A549 (cell line): Measurements from ENCODE around the gene DUSP7. TPM values are rescaled to one million over a fixed set of nuclear protein-coding genes. Genes with fewer than 3 reads are reported as not detected.

Source experiments
- ATAC-seq, 2 experiments: fragments of 200-7000 bp in 1 of 2; fragments of >200 bp in 1 of 2; cut with Nextera tagmentation in 1 of 2; cut with Tn5 transposase in 1 of 2; 3 replicates each; pipeline versions ENCODE4 v1.8.0 to v1.9.1; 2018 to 2020; ENCODE audit warnings: mild to moderate bottlenecking in 1 of 2, moderate library complexity in 1 of 2
- CTCF ChIA-PET: fragments of 300-600 bp; sonication (Branson Sonifier 250); formaldehyde crosslinking; extraction: SDS; loops from one replicate; lab custom pipeline; 2021; ENCODE audit warnings: antibody characterized with exemption, inconsistent platforms; lab: Yijun Ruan, JAX
- POLR2A ChIA-PET: fragments of 350-600 bp; formaldehyde crosslinking; extraction: SDS; loops from one replicate; lab custom pipeline; 2021; ENCODE audit warnings: antibody characterized with exemption, inconsistent platforms; lab: Yijun Ruan, JAX
- DNase-seq, 2 experiments: peaks; one replicate each; pipeline versions ENCODE4 v3.0.0 to v3.0.0-alpha.2; 2011 to 2016; ENCODE audit warnings: low read depth in 1 of 2, low spot score in 1 of 2
- FAIRE-seq: peaks from 2 replicates; lab custom pipeline; 2011; peaks lifted over from hg19 to GRCh38; lab: Jason Lieb, UNC
- H3K27ac ChIP-seq, 2 experiments: fragments of >200 bp; sonication (Bioruptor Twin); formaldehyde crosslinking; 3 replicates each; pipeline ENCODE4 v1.5.1; 2016 to 2017
- H3K4me1 ChIP-seq: fragments of >200 bp; sonication (Bioruptor Twin); formaldehyde crosslinking; 3 replicates; pipeline ENCODE4 v1.6.1; 2016
- H3K4me2 ChIP-seq: fragments of >200 bp; sonication (Bioruptor Twin); formaldehyde crosslinking; 3 replicates; pipeline ENCODE4 v1.6.1; 2016
- H3K4me3 ChIP-seq: fragments of >200 bp; sonication (Bioruptor Twin); formaldehyde crosslinking; 3 replicates; pipeline ENCODE4 v1.5.1; 2016
- H3K9me3 ChIP-seq: fragments of >200 bp; sonication (Bioruptor Twin); formaldehyde crosslinking; 3 replicates; pipeline ENCODE4 v1.6.1; 2016
- CEBPB ChIP-seq, 2 experiments: fragments of >200 bp in 1 of 2; sonication (Bioruptor Twin) in 1 of 2; formaldehyde crosslinking in 1 of 2; IDR thresholded peaks; 2 replicates each; pipeline ENCODE4 v1.6.1; 2012 to 2016
- EHF ChIP-seq: fragments of 250-450 bp; sonication (Bioruptor Pico); IDR thresholded peaks from 2 replicates; pipeline ENCODE4 v1.5.0; 2020; ENCODE audit warnings: mild to moderate bottlenecking
- EHMT2 ChIP-seq: fragments of 200-600 bp; sonication (generic); IDR thresholded peaks from 2 replicates; pipeline ENCODE4 v1.6.1; 2016; ENCODE audit warnings: antibody characterized with exemption, low read depth, mild to moderate bottlenecking, moderate library complexity
- ESRRA ChIP-seq: fragments of 150-350 bp; IDR thresholded peaks from 2 replicates; pipeline ENCODE4 v1.6.1; 2014; ENCODE audit warnings: mild to moderate bottlenecking, low read length, borderline replicate concordance
- HEYL ChIP-seq: fragments of 250-450 bp; sonication (Bioruptor Pico); IDR thresholded peaks from 2 replicates; pipeline ENCODE4 v1.8.0; 2021; ENCODE audit warnings: mild to moderate bottlenecking, moderate library complexity
- HOXA7 ChIP-seq: fragments of 250-450 bp; sonication (Bioruptor Pico); IDR thresholded peaks from 2 replicates; pipeline ENCODE4 v1.5.0; 2020; ENCODE audit warnings: mild to moderate bottlenecking, moderate library complexity
- HOXB13 ChIP-seq: fragments of 250-450 bp; sonication (Bioruptor Pico); IDR thresholded peaks from 2 replicates; pipeline ENCODE4 v1.5.0; 2020; ENCODE audit warnings: low read depth, mild to moderate bottlenecking, moderate library complexity
- JUNB ChIP-seq: fragments of >200 bp; sonication (Bioruptor Twin); formaldehyde crosslinking; IDR thresholded peaks from 2 replicates; pipeline ENCODE4 v1.6.1; 2016
- NR3C1 ChIP-seq: fragments of >200 bp; sonication (Bioruptor Twin); formaldehyde crosslinking; IDR thresholded peaks from 3 replicates; pipeline ENCODE4 v1.6.1; 2017
- PHF8 ChIP-seq: fragments of 200-600 bp; sonication (generic); IDR thresholded peaks from 2 replicates; pipeline ENCODE4 v1.6.1; 2016; ENCODE audit warnings: low read depth, mild to moderate bottlenecking, antibody characterized with exemption, moderate library complexity, borderline replicate concordance
- POLR2A ChIP-seq: IDR thresholded peaks from 2 replicates; pipeline ENCODE4 v1.6.1; 2012; ENCODE audit warnings: mild to moderate bottlenecking, low read length
- RARB ChIP-seq: fragments of 250-450 bp; sonication (Bioruptor Pico); IDR thresholded peaks from 2 replicates; pipeline ENCODE4 v1.8.0; 2021; ENCODE audit warnings: mild to moderate bottlenecking, moderate library complexity
- REST ChIP-seq: fragments of 200-600 bp; sonication (generic); IDR thresholded peaks from 2 replicates; pipeline ENCODE4 v1.6.1; 2016; ENCODE audit warnings: antibody characterized with exemption, mild to moderate bottlenecking, moderate library complexity
- ZNF302 ChIP-seq: fragments of 250-450 bp; sonication (Bioruptor Pico); IDR thresholded peaks from 2 replicates; pipeline ENCODE4 v1.9.0; 2021; ENCODE audit warnings: inconsistent platforms, mild to moderate bottlenecking, moderate library complexity
- WGBS: methylation state at CpG from one replicate; pipeline ENCODE4 v1.1.6; 2017; ENCODE audit errors: missing lambda C conversion rate; 5-methylcytosine and 5-hydroxymethylcytosine counted together
- polyA plus RNA-seq, 4 experiments: library from polyadenylated mRNA; depleted of rRNA in 3 of 4; stranded (reverse); fragments of >200 nt; fragmentation: RNase III in 1 of 4; extraction: RNeasy Plus Mini Kit Qiagen cat#74134 plus additional on column Dnase treatment in 1 of 4; gene quantifications; 2 replicates in 3 of 4; 3 replicates in 1 of 4; pipeline ENCODE4 v1.2.3, GENCODE V29; 2011 to 2017
- TF ChIP-seq, protein P1 (sequence below): fragments of 250-450 bp; sonication (Bioruptor Pico); IDR thresholded peaks from 2 replicates; pipeline ENCODE4 v1.5.0; 2020; ENCODE audit warnings: low read depth, mild to moderate bottlenecking, moderate library complexity
- TF ChIP-seq, protein P2 (sequence below): IDR thresholded peaks from 2 replicates; pipeline ENCODE4 v1.6.1; 2012
- TF ChIP-seq, protein P3 (sequence below): fragments of >200 bp; sonication (Bioruptor Twin); formaldehyde crosslinking; IDR thresholded peaks from 2 replicates; pipeline ENCODE4 v1.6.1; 2016
- TF ChIP-seq, protein P4 (sequence below): fragments of 250-450 bp; sonication (Bioruptor Pico); IDR thresholded peaks from 2 replicates; pipeline ENCODE4 v1.5.0; 2021; ENCODE audit warnings: mild to moderate bottlenecking, moderate library complexity, borderline replicate concordance
- TF ChIP-seq, protein P5 (sequence below): IDR thresholded peaks from 2 replicates; pipeline ENCODE4 v1.6.1; 2012; ENCODE audit warnings: low read depth, borderline replicate concordance
- TF ChIP-seq, protein P6 (sequence below): fragments of 450-650 bp; IDR thresholded peaks from 2 replicates; pipeline ENCODE4 v1.6.1; 2014; ENCODE audit warnings: antibody characterized with exemption

DUSP7 gene
- polyA plus RNA-seq, 2 of the 4 experiments (the other 2 are of a cell fraction): 4.4 to 4.8 TPM

DNA sequence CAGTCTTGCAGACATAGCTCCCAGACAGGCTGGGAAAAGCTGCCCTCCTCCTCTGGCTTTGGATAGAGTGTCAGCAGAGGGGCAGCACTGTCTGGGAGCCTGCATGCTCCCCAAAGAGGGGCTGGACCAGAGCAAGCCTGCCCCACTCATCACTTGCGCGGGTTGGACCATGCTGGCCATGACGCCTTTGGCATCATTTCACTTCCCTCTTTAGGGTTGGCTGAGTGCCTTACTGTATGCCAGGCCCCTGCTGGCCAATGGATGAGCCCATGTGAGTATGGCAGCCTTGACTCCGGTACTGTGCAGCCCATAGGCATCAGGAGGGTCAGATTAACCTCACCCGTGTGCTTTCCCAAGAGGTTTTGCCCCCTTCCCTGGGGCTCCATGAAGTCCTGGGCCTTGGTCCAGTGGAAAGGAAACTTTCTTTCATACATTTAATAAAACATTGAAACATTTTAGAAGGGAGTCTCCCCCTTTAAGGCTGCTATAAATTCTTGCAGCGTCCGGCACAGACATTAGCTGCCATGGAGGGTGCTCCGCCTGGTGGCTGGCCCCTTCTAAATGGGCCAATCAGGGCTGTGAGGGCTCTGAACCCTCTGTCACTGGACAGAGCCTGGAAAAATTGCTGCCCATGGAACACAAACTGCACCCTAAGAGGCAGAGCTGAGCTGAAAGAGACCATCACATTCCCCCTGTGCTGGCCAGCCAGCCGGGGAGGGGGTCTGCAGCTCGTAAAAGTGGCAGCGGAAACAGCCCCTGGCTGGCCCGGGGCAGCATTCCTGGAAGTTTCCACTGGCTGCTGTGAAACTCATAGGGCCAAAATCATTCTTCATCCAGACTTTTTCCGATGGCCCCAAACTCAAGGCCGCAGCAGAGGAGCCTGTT, 20.8 kb upstream of the DUSP7 start:
- H3K4me2 ChIP-seq: no peak overlapping the region
- H3K4me1 ChIP-seq: no peaks in the 10 kb centered on the region
- DNase-seq (no peak), FAIRE-seq (no peak), ATAC-seq (no peak)
- no peaks in the 10 kb centered on the region for H3K9me3 ChIP-seq
- no peak overlapping the region for H3K4me3 ChIP-seq
- ChIA-PET CTCF (interaction anchor here (0.7 to 1.2 kb wide), 6 partner anchors 8 to 75 kb away, joined by 3 to 4 read pairs (median 4); no protein-coding TSS in a partner anchor), POLR2A (no interaction called here)
- no peak overlapping the region for H3K27ac ChIP-seq
- no peak for TF ChIP-seq JUNB
- no peak for TF ChIP-seq REST
- TF ChIP-seq, protein P1, sequence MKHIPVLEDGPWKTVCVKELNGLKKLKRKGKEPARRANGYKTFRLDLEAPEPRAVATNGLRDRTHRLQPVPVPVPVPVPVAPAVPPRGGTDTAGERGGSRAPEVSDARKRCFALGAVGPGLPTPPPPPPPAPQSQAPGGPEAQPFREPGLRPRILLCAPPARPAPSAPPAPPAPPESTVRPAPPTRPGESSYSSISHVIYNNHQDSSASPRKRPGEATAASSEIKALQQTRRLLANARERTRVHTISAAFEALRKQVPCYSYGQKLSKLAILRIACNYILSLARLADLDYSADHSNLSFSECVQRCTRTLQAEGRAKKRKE: no peak
- TF ChIP-seq EHMT2: no peak
- no peak for TF ChIP-seq RARB (CRISPR knock-in tag)
- TF ChIP-seq, protein P2, sequence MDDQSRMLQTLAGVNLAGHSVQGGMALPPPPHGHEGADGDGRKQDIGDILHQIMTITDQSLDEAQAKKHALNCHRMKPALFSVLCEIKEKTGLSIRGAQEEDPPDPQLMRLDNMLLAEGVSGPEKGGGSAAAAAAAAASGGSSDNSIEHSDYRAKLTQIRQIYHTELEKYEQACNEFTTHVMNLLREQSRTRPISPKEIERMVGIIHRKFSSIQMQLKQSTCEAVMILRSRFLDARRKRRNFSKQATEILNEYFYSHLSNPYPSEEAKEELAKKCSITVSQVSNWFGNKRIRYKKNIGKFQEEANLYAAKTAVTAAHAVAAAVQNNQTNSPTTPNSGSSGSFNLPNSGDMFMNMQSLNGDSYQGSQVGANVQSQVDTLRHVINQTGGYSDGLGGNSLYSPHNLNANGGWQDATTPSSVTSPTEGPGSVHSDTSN: no peak
- no peak for TF ChIP-seq NR3C1
- TF ChIP-seq, protein P3, sequence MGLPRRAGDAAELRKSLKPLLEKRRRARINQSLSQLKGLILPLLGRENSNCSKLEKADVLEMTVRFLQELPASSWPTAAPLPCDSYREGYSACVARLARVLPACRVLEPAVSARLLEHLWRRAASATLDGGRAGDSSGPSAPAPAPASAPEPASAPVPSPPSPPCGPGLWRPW: no peak
- TF ChIP-seq, protein P4, sequence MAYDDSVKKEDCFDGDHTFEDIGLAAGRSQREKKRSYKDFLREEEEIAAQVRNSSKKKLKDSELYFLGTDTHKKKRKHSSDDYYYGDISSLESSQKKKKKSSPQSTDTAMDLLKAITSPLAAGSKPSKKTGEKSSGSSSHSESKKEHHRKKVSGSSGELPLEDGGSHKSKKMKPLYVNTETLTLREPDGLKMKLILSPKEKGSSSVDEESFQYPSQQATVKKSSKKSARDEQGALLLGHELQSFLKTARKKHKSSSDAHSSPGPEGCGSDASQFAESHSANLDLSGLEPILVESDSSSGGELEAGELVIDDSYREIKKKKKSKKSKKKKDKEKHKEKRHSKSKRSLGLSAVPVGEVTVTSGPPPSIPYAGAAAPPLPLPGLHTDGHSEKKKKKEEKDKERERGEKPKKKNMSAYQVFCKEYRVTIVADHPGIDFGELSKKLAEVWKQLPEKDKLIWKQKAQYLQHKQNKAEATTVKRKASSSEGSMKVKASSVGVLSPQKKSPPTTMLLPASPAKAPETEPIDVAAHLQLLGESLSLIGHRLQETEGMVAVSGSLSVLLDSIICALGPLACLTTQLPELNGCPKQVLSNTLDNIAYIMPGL (CRISPR knock-in tag): no peak
- TF ChIP-seq HEYL: no peak
- TF ChIP-seq, protein P5, sequence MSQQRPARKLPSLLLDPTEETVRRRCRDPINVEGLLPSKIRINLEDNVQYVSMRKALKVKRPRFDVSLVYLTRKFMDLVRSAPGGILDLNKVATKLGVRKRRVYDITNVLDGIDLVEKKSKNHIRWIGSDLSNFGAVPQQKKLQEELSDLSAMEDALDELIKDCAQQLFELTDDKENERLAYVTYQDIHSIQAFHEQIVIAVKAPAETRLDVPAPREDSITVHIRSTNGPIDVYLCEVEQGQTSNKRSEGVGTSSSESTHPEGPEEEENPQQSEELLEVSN: no peak
- no peak for TF ChIP-seq HOXA7 (CRISPR knock-in tag)
- TF ChIP-seq HOXB13 (CRISPR knock-in tag): no peak
- TF ChIP-seq POLR2A: no peak
- no peak for TF ChIP-seq EHF
- no peak for TF ChIP-seq CEBPB (IDR thresholded peaks at IDR 0.05)
- 87% methylated on average over 14 of the region's 14 CpGs for WGBS

DNA sequence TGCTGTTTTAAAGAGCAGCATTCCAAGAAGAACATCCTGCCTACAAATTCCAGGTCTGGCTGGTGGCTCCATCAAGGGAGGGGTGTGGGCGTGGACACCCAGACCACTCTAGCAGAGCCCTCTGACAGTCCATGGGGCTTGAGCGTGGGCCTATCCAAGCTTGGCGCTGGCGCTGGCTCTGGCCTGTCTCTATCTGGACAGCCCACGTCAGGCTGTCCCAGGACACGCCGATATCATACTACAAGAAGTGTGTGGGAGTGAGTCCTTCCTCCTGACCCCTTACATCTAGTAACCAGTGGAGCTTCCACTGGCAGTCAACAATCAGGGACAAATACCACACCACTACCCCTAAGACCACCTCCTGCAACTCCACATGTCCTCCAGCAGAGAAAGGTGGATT, 17.1 kb upstream of the DUSP7 start:
- Histone ChIP-seq H3K27ac (no peak overlapping the region), H3K4me3 (no peak overlapping the region), H3K9me3 (no peaks in the 10 kb centered on the region), H3K4me1 (no peaks in the 10 kb centered on the region), H3K4me2 (no peak overlapping the region)
- WGBS: 100% methylated on average over 4 of the region's 7 CpGs
- DNase-seq: no peak
- FAIRE-seq: no peak
- ChIA-PET POLR2A (no interaction called here), CTCF (interaction anchor here (0.9 kb wide), 2 partner anchors 11 to 49 kb away, joined by 3 to 4 read pairs; no protein-coding TSS in a partner anchor)
- ATAC-seq: no peak
- TF ChIP-seq PHF8 (no peak), ZNF302 (no peak), ESRRA (no peak), REST (no peak)
- TF ChIP-seq, protein P6, sequence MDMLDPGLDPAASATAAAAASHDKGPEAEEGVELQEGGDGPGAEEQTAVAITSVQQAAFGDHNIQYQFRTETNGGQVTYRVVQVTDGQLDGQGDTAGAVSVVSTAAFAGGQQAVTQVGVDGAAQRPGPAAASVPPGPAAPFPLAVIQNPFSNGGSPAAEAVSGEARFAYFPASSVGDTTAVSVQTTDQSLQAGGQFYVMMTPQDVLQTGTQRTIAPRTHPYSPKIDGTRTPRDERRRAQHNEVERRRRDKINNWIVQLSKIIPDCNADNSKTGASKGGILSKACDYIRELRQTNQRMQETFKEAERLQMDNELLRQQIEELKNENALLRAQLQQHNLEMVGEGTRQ: no peak
